OCI-LY1 (cell line): ENCODE data around the gene TMA7B.

Experiments used
- CTCF ChIP-seq: fragments of 200-600 bp; sonication (generic), shearing (Covaris generic); IDR thresholded peaks from 2 replicates; pipeline ENCODE4 v1.5.1; 2017; ENCODE audit warnings: mild to moderate bottlenecking, antibody characterized with exemption, low read length, moderate library complexity, mixed read lengths
- EZH2 ChIP-seq: fragments of 200-600 bp; sonication (generic), shearing (Covaris generic); IDR thresholded peaks from 2 replicates; pipeline ENCODE4 v1.8.0; 2017; ENCODE audit warnings: borderline replicate concordance, mixed run types, mild to moderate bottlenecking, antibody characterized with exemption, low read length, moderate library complexity, mixed read lengths

GRCh38 chr22:39914584-39914983, 45.6 kb upstream of the TMA7B start:
- TF ChIP-seq CTCF (no peak), EZH2 (no peak)
